CD4-positive, alpha-beta T cell treated with Interleukin-15 for 4 hours (primary cell): ENCODE results near the gene MAPK11.
"Not testable (repeated sequence)": the region's sequence is repeated elsewhere in the genome, so short reads cannot be mapped to it uniquely, and the experiment has no call there.

Experiments used
- DNase-seq: peaks from one replicate; pipeline ENCODE4 v3.0.0-alpha.2; 2020; ENCODE audit warnings: low spot score

The MAPK11 gene

DNA sequence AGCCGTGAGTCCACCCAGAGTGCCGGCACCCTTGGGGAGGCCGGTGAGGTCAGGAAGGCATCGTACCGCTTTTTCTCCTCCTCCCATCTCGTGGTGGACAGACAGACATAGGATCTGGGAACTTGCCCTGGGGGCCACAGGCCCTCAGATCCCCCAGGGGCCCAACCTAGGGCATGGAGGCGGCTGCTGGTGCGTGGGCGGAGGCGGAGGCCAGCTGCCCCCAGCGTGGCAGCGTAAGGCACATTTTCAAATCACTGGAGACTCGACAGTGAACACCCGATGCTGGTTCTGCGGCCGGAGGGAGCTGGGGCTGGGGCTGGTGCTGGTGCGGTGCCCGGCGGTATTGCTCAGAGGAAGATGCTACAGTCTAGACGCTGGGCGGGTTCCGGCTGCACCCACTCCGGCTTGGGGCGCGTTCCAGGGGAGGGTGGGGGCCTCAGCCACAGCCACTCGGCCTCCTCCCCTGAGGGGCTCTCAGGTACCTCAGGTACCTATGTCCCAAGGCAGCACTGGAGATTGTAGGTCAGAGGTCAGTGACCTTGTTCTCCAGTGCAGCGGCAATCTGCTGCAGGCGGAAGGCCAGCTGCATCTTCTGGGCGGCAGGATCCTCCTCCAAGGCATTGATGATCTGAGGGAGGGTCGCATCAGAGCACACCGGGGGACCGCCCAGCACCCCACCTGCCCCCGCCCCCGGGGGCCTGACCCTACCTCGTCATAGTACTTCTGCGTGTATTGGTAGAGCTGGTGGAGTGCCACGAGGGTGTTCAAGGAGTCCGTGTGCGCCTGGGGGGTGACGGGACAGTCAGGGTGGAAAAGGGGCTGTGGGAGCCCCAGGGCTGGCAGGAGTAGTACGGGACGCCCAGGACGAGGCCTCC is 5.2 kb upstream of the MAPK11 start:
- DNase-seq = no peak

DNA sequence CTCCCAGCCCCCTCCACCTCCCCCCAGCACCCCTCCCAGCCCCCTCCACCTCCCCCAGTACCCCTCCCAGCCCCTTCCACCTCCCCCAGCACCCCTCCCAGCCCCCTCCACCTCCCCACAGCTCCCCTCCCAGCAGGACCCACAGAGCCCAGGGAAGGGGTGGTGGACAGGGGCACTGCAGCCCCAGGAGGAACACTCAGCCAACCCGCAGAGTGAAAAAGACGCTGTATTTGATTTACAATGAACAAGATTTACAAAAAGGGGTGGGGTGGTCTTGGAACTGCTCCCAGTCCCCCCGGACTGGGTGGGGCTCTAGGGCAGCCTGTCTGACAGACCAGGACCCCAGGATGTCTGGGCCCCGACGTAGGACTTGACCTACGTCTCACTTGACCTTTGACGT is 4.6 kb upstream of the MAPK11 start:
- DNase-seq = no peak

DNA sequence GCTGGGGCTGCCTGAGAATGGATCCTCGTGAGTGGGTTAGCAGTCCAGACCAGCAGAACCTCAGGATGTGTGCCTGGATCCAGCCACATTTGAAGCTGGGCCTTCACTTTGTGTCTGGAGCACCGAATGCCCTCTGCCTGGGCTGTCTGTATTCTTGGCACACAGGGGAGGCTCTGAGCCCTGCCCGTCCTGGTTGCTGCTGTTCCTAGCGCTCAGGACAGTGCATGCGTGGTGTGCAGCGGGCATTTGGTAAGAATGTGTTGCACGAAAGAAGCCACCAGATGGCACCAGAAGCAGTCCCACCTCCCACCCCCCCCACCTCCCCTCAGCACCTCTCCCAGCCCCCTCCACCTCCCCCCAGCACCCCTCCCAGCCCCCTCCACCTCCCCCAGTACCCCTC is 4.1 kb upstream of the MAPK11 start:
- DNase-seq = peak; percentile 50

DNA sequence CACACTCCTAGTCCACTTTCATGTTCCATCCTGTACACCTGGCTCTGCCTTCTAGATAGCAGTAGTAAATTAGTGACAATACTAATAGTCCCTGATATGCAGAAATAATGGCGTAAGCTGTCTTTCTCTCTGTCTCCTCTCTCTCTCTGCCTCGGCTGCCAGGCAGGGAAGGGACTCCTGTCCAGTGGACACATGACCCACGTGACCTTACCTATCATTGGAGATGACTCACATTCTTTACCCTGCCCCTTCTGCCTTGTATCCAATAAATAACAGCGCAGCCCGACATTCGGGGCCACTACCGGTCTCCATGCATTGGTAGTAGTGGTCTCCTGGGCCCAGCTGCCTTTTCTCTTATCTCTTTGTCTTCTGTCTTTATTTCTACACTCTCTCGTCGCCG is 3.6 kb upstream of the MAPK11 start:
- DNase-seq = not testable (repeated sequence)

DNA sequence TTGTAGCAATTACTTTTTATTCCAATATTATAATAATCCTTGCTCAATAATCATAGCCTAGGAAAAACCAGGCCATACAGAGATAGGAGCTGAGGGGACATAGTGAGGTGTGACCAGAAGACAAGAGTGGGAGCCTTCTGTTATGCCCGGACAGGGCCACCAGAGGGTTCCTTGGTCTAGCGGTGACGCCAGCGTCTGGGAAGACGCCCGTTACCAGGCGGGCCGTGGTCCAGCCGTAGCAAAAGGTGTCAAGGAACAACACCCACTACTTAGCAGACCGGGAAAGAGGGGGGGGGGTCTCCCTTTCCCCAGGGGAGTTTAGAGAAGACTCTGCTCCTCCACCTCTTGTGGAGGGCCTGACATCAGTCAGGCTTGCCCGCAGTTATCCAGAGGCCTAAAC is 3.2 kb upstream of the MAPK11 start:
- not testable (repeated sequence) for DNase-seq

DNA sequence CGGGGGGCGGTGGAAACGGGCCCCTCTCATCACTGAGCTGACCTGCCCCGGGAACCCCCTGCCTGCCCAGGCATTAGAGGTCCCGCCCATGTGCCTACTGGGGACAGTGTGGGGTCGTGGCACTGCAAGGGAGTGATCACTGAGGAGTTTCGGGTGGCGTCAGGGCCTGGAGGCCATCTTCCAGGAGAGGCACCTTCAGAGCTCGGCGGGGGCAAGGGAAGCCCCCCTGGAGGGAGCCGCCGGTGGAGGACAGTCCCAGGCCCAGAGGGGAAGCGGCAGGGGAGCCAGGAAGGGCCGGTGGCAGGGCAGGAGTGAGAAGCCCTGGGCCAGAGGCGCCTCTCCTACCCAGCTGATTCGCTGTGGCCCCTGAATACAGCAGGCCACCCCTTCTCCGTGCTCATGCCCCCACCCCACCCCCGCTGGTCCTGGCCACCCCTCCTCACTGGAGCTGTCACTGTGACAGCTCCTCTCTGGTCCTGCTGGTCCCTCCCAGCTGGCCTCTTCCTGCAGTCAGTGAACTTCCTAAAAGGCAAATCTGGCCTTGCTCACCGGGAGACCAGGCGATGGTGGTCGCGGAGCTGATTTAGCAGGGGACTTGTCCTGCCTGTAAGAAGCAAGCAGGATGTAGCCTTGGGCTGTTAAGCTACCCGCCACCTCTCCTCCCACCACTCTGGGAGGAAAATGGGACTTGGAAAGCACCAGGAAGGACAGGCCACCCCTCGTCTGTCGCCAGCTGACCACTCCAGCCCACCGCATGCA is 2.0 kb upstream of the MAPK11 start:
- no peak for DNase-seq

DNA sequence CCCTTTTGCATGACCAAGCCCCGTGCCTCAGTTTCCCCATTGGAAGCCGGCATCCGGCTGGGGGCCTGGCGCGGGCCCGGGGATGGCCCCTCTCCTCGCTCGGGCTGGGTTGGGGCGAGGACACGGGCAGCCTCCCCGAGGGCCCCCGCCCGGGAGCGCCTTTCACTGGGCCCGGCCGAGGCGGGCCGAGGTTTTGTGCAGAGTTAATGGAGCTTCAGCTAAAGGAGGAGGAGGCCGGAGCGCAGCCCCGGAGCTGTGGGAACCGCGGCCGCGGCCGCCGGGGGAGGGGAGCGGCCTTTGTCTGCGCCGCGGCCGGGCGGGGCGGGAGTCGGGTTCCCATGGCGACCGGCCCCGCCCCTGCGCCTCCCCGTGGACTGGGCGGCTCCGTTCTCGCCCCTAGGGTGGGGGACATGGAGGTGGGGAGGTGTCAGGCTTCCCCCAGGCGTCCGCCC is 1.4 kb upstream of the MAPK11 start:
- DNase-seq = peak; percentile 55

DNA sequence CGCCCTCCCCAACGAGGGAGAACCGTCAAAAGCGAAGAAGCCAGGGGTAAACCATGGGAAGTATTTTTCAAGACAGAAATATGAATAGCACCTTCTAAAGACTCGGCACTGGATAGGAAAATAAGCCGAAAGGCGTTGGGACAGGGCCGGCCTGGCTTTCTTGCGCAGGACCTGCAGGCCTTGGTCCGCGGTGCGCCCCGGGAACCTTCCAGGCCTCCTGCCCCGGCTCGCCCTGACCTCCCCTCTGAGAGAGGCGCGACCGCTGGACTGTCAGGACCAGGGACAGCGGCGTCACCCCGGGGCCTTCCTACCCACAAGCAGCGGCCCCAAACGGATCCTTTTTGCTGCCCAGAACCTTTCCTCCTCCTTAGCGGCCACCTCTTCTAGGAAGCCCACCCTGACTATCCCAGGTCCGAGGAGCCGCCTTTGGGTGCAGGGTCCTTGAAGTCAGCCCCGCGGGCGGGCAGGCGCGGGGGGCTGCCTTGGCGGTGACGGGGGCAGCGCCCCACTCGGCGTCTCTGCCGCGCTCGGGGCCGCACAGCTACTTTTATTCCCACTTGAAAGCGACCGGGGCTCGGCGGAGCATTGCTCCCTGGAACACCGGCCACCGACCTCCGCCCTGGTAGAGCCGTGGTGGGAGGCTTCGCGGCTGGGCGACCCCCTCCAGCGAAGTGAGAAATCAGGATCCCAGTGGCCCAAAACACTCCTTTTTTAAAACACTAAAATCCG is 650 bp upstream of the MAPK11 start:
- peak; percentile 61 for DNase-seq

DNA sequence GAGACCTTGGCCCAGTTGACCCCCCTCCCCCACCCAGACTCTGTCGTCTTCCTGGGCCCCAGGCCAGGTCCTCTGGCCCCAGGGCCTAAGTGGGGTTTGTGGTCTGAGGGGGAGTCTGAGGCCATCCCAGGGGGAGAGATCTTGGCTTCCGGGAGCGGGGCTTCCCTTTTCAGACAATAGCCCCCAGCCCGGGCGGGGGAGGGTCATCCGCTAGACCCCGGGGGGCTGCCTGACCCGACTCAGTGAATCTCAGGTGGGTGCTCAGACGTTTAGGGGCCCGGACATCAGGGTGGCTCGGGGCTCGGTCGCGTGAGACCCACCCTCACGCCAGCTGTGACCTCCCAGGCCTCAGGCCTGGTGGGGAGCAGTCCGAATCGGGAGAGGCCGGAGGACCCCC is 609 bp downstream of the MAPK11 start:
- no peak for DNase-seq

DNA sequence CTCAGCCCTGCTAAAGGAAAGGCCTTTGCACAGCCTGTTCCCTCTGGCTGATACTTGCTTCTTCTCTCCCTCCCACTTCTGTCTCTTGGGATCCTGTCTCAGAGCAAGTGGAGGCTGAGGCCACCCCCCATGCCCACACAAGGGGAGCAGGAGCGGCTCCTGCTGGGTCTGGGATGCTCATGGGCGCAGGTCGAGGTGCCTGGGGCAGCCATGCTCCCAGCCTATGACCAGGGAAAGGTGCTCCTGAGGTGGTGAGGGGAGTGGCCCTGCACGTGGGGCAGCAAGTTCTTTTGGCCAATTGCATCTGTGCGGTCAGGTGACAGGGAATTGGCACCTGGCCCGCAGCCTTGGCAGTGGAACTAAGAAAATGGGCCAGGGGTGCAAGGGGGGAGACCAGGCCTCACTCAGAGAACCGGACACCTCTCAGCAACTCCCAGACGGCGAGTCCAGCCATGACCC is 1.5 kb downstream of the MAPK11 start:
- DNase-seq = no peak

DNA sequence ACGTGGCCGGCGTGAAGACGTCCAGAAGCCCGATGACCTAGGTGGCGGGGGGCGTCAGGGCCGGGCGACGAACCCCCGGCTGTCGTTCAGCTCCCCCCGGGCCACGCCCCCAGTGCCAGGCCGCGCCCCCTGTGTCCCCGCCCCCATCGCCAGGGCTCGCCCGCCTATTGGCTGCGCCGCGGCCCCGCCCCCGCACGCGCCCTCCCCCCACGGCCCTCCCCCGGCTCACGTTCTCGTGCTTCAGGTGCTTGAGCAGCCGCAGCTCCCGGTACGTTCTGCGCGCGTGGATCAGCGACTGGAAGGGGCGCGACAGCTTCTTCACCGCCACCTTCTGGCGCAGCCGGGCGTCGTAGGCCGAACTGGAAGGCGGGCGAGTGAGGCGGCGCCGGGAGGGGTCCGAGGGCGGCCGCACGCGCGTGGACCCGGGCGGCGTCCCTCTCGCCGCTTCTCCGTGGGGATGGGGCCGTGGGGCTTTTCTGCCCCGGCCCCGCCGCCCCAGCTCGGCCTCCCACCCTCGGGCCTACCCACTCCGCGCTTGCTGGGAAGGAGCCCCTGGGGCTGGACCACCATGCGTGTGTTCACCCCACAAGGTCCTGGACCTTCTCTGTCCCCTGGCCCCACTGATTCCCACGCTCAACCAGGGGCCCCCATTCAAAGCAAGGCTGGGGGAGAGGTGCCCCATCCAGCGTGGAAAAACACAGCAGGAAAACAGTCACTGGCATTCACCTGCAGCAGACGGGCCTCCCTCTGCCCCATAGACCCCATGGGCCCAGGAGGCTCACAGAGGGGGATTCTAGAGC is 2.4 kb downstream of the MAPK11 start:
- DNase-seq = peak; percentile 45

DNA sequence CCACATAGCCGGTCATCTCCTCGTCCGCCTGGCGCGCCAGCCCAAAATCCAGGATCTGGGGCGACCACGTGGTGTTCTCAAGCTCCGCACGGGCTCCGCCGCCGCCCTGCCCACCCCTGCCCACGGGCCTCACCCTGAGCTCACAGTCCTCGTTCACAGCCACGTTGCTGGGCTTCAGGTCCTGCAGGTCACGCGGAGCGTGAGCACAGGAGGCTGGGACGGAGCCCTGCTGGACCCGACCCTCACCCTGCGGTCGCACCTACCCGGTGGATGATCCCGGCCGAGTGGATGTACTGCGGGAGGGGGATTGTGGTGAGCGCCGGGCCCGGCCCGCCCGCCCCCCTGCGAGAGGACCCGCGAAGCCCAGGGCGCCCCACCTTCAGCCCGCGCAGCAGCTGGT is 3.2 kb downstream of the MAPK11 start:
- DNase-seq = no peak

DNA sequence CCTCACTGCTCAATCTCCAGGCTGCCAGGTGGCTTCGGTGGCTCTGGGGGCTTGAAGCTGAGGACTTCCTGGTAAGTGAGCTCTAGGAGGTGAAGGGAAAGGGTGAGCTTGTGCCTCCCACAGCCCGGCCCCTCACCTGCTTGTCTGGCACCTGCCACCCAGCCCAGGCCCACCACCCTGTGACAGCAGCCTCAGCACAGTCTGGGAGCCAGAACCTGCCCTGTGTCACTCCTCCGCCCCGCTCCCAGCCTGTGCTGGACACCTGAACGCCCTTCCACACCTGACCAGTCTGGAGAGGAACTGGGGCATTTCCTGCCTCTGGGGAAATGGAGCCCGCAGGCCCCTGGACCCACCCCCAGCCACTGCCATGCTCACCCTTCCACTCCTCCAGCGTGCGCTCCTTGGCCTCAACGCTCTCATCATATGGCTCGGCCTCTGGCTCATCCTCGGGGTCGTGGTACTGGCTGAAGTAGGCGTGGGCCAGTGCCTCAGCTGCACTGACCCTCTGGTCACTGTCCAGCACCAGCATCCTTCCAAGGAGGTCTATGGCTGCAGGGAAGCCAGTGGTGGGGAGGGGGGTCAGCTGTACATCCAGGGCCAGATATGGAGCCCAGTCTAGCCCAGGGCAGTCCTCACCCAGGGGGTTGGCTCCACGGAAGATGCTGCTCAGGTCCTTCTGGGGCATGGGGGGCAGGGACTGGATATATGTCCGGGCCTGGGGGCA is 5.1 kb downstream of the MAPK11 start:
- DNase-seq = no peak

DNA sequence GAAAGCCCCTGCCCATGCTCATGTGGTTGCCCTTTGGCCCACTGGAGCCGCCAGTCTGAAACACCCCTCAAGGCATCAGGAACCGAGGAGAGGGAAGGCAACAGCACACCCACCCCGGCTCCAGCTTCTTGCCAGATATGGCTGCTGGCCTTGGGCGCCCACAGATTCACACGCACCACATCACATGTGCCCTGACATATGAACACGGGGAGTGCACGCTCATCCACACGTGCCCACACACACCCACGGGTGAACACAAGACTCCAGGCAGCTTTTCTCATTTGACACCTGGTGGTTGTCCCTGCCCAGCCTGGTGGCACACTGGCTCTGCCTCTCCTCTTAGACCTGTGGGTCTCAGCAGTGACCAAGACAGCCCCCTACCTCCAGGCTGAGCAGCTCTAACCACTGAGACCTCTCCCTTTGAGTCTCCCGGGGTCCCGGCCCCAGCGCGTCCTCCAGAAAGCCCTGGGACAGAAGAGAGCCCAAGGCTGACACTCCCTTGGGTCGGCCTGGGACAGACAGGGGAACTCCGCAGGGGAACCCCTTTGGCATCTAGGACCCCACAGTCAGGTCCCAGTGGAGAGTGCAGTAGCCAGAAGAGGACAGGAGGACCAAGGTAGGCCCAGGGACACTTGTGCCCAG is 6.0 kb downstream of the MAPK11 start:
- DNase-seq = no peak

DNA sequence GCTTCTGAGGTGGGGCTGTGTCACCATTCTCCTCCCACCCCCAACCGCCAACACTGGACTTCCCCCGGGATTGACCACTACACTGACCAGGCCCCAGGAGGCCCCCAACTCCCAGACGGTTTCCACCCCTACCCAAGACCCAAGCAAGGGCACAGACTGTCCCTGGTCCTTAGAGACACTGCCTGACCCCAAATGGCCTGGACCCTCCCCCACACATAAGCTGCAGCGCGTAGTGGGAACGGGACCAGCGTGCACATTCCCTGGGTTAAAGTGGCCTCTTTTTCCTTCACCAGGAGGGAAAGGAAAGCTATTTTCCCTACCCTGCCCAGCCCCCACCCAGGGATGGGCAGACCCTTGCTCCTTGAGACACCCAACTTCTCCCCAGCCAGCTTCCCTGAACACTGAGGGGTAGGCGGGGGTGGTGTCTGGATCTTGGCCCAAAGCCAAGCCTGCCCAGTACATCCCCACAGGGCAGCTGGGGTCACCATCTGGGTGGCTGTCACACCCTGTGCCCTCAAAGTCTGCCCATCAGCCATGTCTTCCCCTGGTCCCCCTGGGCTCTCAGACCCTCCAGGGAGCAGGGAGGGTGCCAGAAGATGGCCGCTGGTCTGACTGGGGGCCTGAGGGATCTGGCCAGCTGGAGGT is 7.1 kb downstream of the MAPK11 start:
- DNase-seq = no peak

DNA sequence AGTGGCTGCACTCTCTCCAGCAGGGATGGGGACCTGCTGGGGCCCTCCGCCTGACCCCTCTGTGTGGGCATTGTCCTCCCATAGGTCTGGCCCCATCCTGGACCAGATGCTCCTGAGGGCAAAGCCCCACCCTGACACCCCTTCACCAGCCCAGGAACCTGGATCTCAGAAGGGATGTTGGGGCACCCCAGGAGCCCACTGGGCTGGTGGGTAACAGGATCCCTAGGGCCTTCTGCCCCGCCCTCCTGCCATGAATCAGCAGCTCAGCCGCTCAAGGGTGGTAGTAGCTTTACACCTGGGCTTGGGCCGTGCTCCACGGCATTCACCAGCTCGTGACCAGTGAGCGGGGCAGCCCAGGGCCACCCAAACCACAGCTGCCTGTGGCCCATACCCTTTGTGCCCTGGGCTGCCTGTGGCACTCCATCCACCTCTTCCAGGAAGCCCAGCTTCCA is 7.7 kb downstream of the MAPK11 start:
- DNase-seq = no peak

DNA sequence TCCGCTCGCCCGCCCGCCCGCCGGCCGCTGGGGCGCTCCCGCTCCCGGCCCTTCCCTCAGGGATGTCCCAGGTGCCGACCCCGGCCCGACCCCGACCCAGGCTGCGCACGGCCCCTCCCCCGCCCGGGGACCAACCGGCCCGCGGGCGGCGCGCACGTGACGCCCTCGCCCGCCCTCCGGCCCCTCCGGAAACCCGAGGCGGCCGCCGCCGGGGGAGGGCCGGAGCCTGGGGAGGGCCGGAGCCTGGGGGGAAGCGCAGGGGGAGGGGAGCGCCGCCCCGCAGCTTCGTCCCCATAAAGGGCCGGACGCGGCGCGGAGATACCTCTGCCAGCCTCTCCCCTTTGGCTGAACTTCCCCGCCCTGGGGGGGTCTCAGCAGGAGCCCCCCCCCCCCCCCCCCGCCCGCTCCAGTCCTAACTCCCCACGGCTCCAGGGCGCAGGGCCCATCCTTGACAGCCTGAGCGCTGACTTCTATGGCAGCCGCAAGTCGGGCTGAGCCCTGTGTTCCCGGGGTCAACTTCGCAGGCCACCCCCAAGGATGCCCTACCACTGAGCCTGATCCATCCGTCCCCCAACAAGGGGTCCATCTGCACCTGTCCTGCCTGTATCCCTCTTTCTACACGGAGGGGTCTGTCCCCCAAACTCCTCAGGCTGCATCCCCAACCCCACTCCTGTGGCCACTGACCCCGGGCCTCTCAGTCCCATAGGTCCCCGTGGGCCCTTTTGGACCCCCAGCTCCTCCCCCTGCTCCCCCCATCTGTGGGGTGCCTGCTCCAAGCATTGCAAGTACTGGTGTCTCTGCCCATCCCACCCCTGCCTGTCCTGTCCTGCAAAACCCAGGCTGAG is 8.3 kb downstream of the MAPK11 start, which contains the start of gene MAPK12:
TSS of gene MAPK12 (minus strand) at position 69 of the 845 bp plus-strand sequence. CDS start 174 bp downstream, outside the sequence.
- DNase-seq = no peak

DNA sequence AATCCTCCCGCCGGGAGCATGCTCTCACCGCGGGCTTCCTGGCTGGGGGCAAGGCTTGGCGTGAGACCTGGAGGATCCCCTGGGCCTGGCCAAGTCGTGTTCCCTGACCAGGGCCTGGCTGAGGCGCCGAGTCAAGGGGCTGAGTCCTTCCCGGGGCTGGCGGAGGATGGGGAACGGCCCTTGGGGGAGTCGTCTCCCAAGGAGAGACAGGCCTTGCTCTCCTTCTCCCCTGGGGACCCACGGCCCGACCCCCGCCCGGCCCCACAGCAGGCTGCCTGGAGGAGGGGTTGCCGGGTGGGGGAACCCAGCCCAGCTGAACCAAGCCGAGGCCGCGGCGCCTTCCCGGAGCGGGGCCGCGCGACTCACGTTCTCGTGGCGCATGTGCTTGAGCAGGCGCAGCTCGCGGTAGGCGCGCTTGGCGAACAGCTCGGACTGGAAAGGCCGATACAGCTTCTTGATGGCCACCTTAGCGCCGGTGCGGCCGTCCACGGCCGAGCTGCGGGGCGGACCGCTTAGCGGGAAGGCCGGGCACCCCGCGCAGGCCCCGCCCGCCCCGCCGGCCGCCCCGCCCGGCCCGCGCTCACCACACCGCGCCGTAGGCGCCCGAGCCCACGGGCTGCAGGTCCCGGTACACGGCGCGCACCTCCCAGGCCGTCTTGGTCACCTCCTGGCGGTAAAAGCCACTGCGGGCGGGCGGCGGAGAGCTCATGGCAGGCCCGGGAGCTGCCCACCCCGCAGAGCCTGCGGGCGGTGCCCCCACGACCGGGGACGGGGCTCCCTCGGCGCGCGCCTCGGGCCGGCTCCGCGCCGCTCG is 9.2 kb downstream of the MAPK11 start:
- DNase-seq = no peak
